H1 (cell line): ENCODE results near the gene WWP2. TPM values are rescaled to one million over a fixed set of nuclear protein-coding genes. Genes with fewer than 3 reads are reported as not detected.
A peak's percentile ranks its signal among the peaks of the same experiment; 100 is the strongest.

Experiments used
- CTCF ChIA-PET: fragments of 300-600 bp; sonication (Branson Sonifier 250); formaldehyde crosslinking; loops from one replicate; lab custom pipeline; 2021; ENCODE audit not compliant: partially characterized antibody; lab: Charles Lee
- POLR2A ChIA-PET: fragments of 300-600 bp; sonication (Branson Sonifier 250); formaldehyde crosslinking; loops from one replicate; lab custom pipeline; 2021; ENCODE audit warnings: inconsistent platforms; ENCODE audit not compliant: partially characterized antibody; lab: Charles Lee
- DNase-seq, 2 experiments: peaks; one replicate each; pipeline versions ENCODE4 v3.0.0 to v3.0.0-alpha.2; 2010 to 2022; ENCODE audit warnings: low spot score in 2 of 2, low read depth in 1 of 2, mixed read lengths in 1 of 2
- FAIRE-seq: peaks from 2 replicates; lab custom pipeline; 2011; peaks lifted over from hg19 to GRCh38; lab: Jason Lieb, UNC
- H2AFZ ChIP-seq: 2 replicates; pipeline ENCODE4 v1.8.1; 2012; ENCODE audit warnings: low read length, inconsistent platforms
- H2AK5ac ChIP-seq: 2 replicates; pipeline ENCODE4 v1.6.1; 2013; ENCODE audit warnings: low read depth, low read length
- H2BK120ac ChIP-seq: replicated peaks from 2 replicates; pipeline ENCODE3; 2013; ENCODE audit warnings: low read depth, low read length, inconsistent platforms
- H2BK12ac ChIP-seq: 2 replicates; pipeline ENCODE4 v1.6.1; 2013; ENCODE audit warnings: low read depth, low read length
- H2BK15ac ChIP-seq: 2 replicates; pipeline ENCODE4 v1.6.1; 2013; ENCODE audit warnings: low read length
- H2BK20ac ChIP-seq: 2 replicates; pipeline ENCODE4 v1.6.1; 2013; ENCODE audit warnings: low read length
- H2BK5ac ChIP-seq: 2 replicates; pipeline ENCODE4 v1.6.1; 2013; ENCODE audit warnings: low read depth, low read length
- H3K14ac ChIP-seq: 2 replicates; pipeline ENCODE4 v1.6.1; 2013; ENCODE audit warnings: inconsistent platforms; ENCODE audit not compliant: insufficient read length
- H3K18ac ChIP-seq: 2 replicates; pipeline ENCODE4 v1.6.1; 2013; ENCODE audit warnings: low read length; ENCODE audit errors: extremely low read depth
- H3K23ac ChIP-seq: 2 replicates; pipeline ENCODE4 v1.6.1; 2013; ENCODE audit warnings: inconsistent platforms; ENCODE audit not compliant: insufficient read length
- H3K23me2 ChIP-seq: 2 replicates; pipeline ENCODE4 v1.6.1; 2013; ENCODE audit warnings: low read depth, low read length
- H3K27ac ChIP-seq: 2 replicates; pipeline ENCODE4 v1.6.1; 2011; ENCODE audit warnings: low read depth, low read length, inconsistent platforms
- H3K27me3 ChIP-seq, 4 experiments: replicated peaks in 1 of 4; 1 replicate in 1 of 4; 2 replicates in 3 of 4; pipeline versions ENCODE4 v1.6.1 to v1.8.1; 2011 to 2013; ENCODE audit warnings: low read length in 3 of 4, mild to moderate bottlenecking in 3 of 4, inconsistent platforms in 2 of 4, mixed read lengths in 2 of 4, moderate library complexity in 1 of 4; ENCODE audit not compliant: control insufficient read depth in 3 of 4, insufficient read depth in 3 of 4; ENCODE audit errors: extremely low read depth in 1 of 4
- H3K36me3 ChIP-seq, 4 experiments: 2 replicates each; pipeline versions ENCODE4 v1.6.1 to v1.8.1; 2011 to 2013; ENCODE audit warnings: mild to moderate bottlenecking in 4 of 4, low read length in 3 of 4, moderate library complexity in 2 of 4, control low read depth in 1 of 4, inconsistent platforms in 1 of 4; ENCODE audit not compliant: insufficient read depth in 4 of 4, control insufficient read depth in 2 of 4
- H3K4ac ChIP-seq: replicated peaks from 2 replicates; pipeline ENCODE3; 2013; ENCODE audit warnings: low read length, low read depth, mixed read lengths, inconsistent platforms; ENCODE audit not compliant: insufficient read length
- H3K4me1 ChIP-seq, 4 experiments: replicated peaks in 1 of 4; 1 replicate in 1 of 4; 2 replicates in 3 of 4; pipeline versions ENCODE4 v1.6.1 to v1.8.1; 2011 to 2013; ENCODE audit warnings: low read length in 3 of 4, inconsistent platforms in 2 of 4, mixed read lengths in 1 of 4; ENCODE audit not compliant: insufficient read depth in 4 of 4, control insufficient read depth in 3 of 4
- H3K4me2 ChIP-seq, 2 experiments: 2 replicates each; pipeline versions ENCODE4 v1.6.1 to v1.8.1; 2011 to 2013; ENCODE audit warnings: low read depth in 2 of 2, low read length in 2 of 2, control low read depth in 1 of 2, inconsistent platforms in 1 of 2, mild to moderate bottlenecking in 1 of 2; ENCODE audit not compliant: insufficient read depth in 1 of 2
- H3K4me3 ChIP-seq, 4 experiments: fragments of 200-600, 300-600 bp in 1 of 4; sonication (generic), shearing (Covaris generic), sonication (Bioruptor Twin) in 1 of 4; 2 replicates each; pipeline versions ENCODE4 v1.5.1 to v1.8.1; 2011 to 2016; ENCODE audit warnings: low read length in 4 of 4, low read depth in 3 of 4, control low read depth in 2 of 4, inconsistent platforms in 2 of 4, mild to moderate bottlenecking in 2 of 4, mixed read lengths in 1 of 4, moderate library complexity in 1 of 4; ENCODE audit not compliant: insufficient read depth in 2 of 4; ENCODE audit errors: extremely low read depth in 1 of 4
- H3K56ac ChIP-seq: replicated peaks from 2 replicates; pipeline ENCODE3; 2013; ENCODE audit warnings: low read depth, mild to moderate bottlenecking, mixed read lengths, low read length, inconsistent platforms; ENCODE audit not compliant: insufficient read length
- H3K79me1 ChIP-seq: 2 replicates; pipeline ENCODE4 v1.6.1; 2013; ENCODE audit warnings: low read depth, low read length, control low read depth
- H3K79me2 ChIP-seq, 2 experiments: 2 replicates each; pipeline versions ENCODE4 v1.6.1 to v1.8.1; 2012 to 2013; ENCODE audit warnings: low read length in 2 of 2, mild to moderate bottlenecking in 2 of 2, inconsistent platforms in 1 of 2; ENCODE audit not compliant: insufficient read depth in 2 of 2, control insufficient read depth in 1 of 2
- H3K9ac ChIP-seq, 4 experiments: replicated peaks in 1 of 4; 1 replicate in 1 of 4; 2 replicates in 3 of 4; pipeline versions ENCODE4 v1.6.1 to v1.8.1; 2011 to 2013; ENCODE audit warnings: low read depth in 3 of 4, low read length in 3 of 4, control low read depth in 2 of 4, mild to moderate bottlenecking in 2 of 4, moderate library complexity in 2 of 4, inconsistent platforms in 1 of 4; ENCODE audit errors: extremely low read depth in 1 of 4
- H3K9me3 ChIP-seq, 2 experiments: 2 replicates each; pipeline versions ENCODE4 v1.6.1 to v1.8.1; 2012 to 2013; ENCODE audit warnings: mild to moderate bottlenecking in 2 of 2, moderate library complexity in 2 of 2, control low read depth in 1 of 2, inconsistent platforms in 1 of 2, low read depth in 1 of 2, low read length in 1 of 2, mixed read lengths in 1 of 2; ENCODE audit not compliant: insufficient read depth in 2 of 2
- H4K20me1 ChIP-seq, 2 experiments: replicated peaks in 1 of 2; 2 replicates each; pipeline versions ENCODE3 to v1.8.1; 2011 to 2013; ENCODE audit warnings: inconsistent platforms in 2 of 2, low read length in 2 of 2, mild to moderate bottlenecking in 1 of 2; ENCODE audit not compliant: insufficient read depth in 2 of 2, control insufficient read depth in 1 of 2
- H4K5ac ChIP-seq: 2 replicates; pipeline ENCODE4 v1.6.1; 2013; ENCODE audit warnings: low read length, low read depth, mixed read lengths, inconsistent platforms; ENCODE audit not compliant: insufficient read length
- H4K8ac ChIP-seq: 2 replicates; pipeline ENCODE4 v1.8.0; 2013; ENCODE audit warnings: mild to moderate bottlenecking, moderate library complexity, low read length, inconsistent platforms; ENCODE audit not compliant: insufficient read depth; ENCODE audit errors: extremely low read depth
- H4K91ac ChIP-seq: replicated peaks from 2 replicates; pipeline ENCODE3; 2013; ENCODE audit warnings: low read length, mixed read lengths, inconsistent platforms; ENCODE audit not compliant: insufficient read length
- EZH2 ChIP-seq: fragments of 200-600 bp; sonication (generic); IDR thresholded peaks from 2 replicates; pipeline ENCODE4 v1.7.1; 2012; ENCODE audit warnings: low read depth, mild to moderate bottlenecking, moderate library complexity, low read length, inconsistent platforms; ENCODE audit not compliant: severe bottlenecking
- POLR2AphosphoS5 ChIP-seq: IDR thresholded peaks from 2 replicates; pipeline ENCODE4 v1.6.1; 2011; ENCODE audit warnings: low read depth, low read length
- RBBP5 ChIP-seq: IDR thresholded peaks from 2 replicates; pipeline ENCODE4 v1.7.1; 2012; ENCODE audit warnings: low read depth, mild to moderate bottlenecking, inconsistent platforms, low read length, moderate library complexity, borderline replicate concordance
- WGBS, 2 experiments: shearing (Covaris generic) in 1 of 2; methylation state at CpG; one replicate each; pipeline versions ENCODE4 v1.1.6 to v1.1.7; 2013 to 2015; ENCODE audit warnings: low lambda C conversion rate in 2 of 2, mixed read lengths in 2 of 2, inconsistent platforms in 1 of 2, low coverage in 1 of 2, missing lambda C conversion rate in 1 of 2; ENCODE audit not compliant: insufficient replicate concordance in 2 of 2, insufficient coverage in 1 of 2, insufficient read length in 1 of 2; ENCODE audit errors: extremely low coverage in 1 of 2, missing lambda C conversion rate in 1 of 2; 5-methylcytosine and 5-hydroxymethylcytosine counted together
- polyA plus RNA-seq, 7 experiments: library from polyadenylated mRNA; depleted of rRNA in 3 of 7; stranded (reverse) in 5 of 7; unstranded in 2 of 7; fragments of >200 nt in 5 of 7; fragments of 200-250 nt in 2 of 7; gene quantifications; 1 replicate in 5 of 7; 2 replicates in 1 of 7; 4 replicates in 1 of 7; pipeline versions ENCODE4 v1.2.1 to v1.2.3, GENCODE V29; 2011 to 2013; ENCODE audit warnings: missing spikeins in 2 of 7, mixed read lengths in 2 of 7
- total RNA-seq: library from RNA; stranded (reverse); fragmentation: NEBNext Ultra II Directional; extraction: Animal tissue kit (Norgen Biotek cat#: 25700); gene quantifications from 2 replicates; pipeline ENCODE4 v1.2.1, GENCODE V29; 2021

Gene WWP2
- total and polyA plus RNA-seq, 2 of the 8 experiments (the other 6 are each of a cell fraction or from before 2014, with no cell fraction given): 14.1 to 42.2 TPM

GRCh38 chr16:69865701-69866100 lies 103.6 kb downstream of the WWP2 start:
- Histone ChIP-seq H3K14ac (no peak overlapping the region), H3K4me2 (no peak overlapping the region)
- POLR2A ChIA-PET: interaction anchor here (0.6 kb wide), 1 partner anchor 71 kb away, joined by 3 read pairs; no protein-coding TSS in a partner anchor
- TF ChIP-seq POLR2AphosphoS5 (no peak), EZH2 (no peak), RBBP5 (no peak)

More at GRCh38 chr16:69865701-69866100, 103.6 kb downstream of the WWP2 start:
- no peaks in the 10 kb centered on the region; the same call in 1 of the 2 replicates for H3K79me1 ChIP-seq
- no peak overlapping the region for H3K27ac ChIP-seq
- no peak overlapping the region for H3K23ac ChIP-seq
- no peak for FAIRE-seq
- H4K20me1 ChIP-seq: no peaks in the 10 kb centered on the region
- H4K91ac ChIP-seq: no peak overlapping the region
- CTCF ChIA-PET: interaction anchor here (1.2 to 8.4 kb wide), 2 partner anchors 64 to 70 kb away, joined by 3 to 54 read pairs; no protein-coding TSS in a partner anchor
- H2BK15ac ChIP-seq: no peak overlapping the region
- no peaks in the 10 kb centered on the region; the same call in 1 of the 2 replicates for H3K23me2 ChIP-seq
- WGBS, 2 experiments: 80% methylated on average over 8 of the region's 8 CpGs; no CpG with 5 or more reads in 1 of the 2 experiments
- no peaks in the 10 kb centered on the region; a peak in 1 of 8 replicates for H3K36me3 ChIP-seq
- no peak overlapping the region for H3K9ac ChIP-seq
- H3K9me3 ChIP-seq: no peaks in the 10 kb centered on the region
- no peak overlapping the region; the same call in 1 of the 2 replicates for H3K18ac ChIP-seq
- no peak overlapping the region for H4K5ac ChIP-seq
- H3K27me3 ChIP-seq: no peaks in the 10 kb centered on the region
- no peak overlapping the region for H4K8ac ChIP-seq
- no peak overlapping the region for H2AK5ac ChIP-seq
- no peak overlapping the region for H2BK20ac ChIP-seq
- DNase-seq: no peak
- H3K56ac ChIP-seq: no peak overlapping the region
- no peak overlapping the region for H2BK120ac ChIP-seq
- no peak overlapping the region for H3K4me3 ChIP-seq
- H3K4me1 ChIP-seq: no peaks in the 10 kb centered on the region
- no peaks in the 10 kb centered on the region for H3K79me2 ChIP-seq
- H2BK5ac ChIP-seq: no peak overlapping the region
- no peak overlapping the region for H2BK12ac ChIP-seq
- H2AFZ ChIP-seq: no peak overlapping the region
- H3K4ac ChIP-seq: peak overlapping the region; percentile 59
